GM12878 (cell line): ENCODE results near the gene ZBED4. TPM values are rescaled to one million over a fixed set of nuclear protein-coding genes. Genes with fewer than 3 reads are reported as not detected.

ENCODE experiments used
- ATAC-seq: fragments of 200-7000 bp; cut with Tn5 transposase; 3 replicates; pipeline ENCODE4 v1.9.1; 2020; ENCODE audit warnings: mild to moderate bottlenecking, moderate library complexity
- BruUV-seq: library from RNA; stranded (reverse); fragments of 400-500 nt; replicated peaks from 2 replicates; lab custom pipeline; 2021; lab: Mats Ljungman, UMichigan
- CTCF ChIA-PET: fragments of 300-600 bp; sonication (Branson Sonifier 250); formaldehyde crosslinking; extraction: SDS; loops from one replicate; lab custom pipeline; 2021; ENCODE audit warnings: inconsistent platforms; lab: Yijun Ruan, JAX
- POLR2A ChIA-PET: fragments of 350-600 bp; formaldehyde crosslinking; extraction: SDS; loops from one replicate; lab custom pipeline; 2021; ENCODE audit warnings: inconsistent platforms; lab: Charles Lee
- RAD21 ChIA-PET: fragments of 300-600 bp; sonication (Branson Sonifier 250); formaldehyde crosslinking; loops from one replicate; lab custom pipeline; 2023; ENCODE audit warnings: antibody characterized with exemption; ENCODE audit not compliant: unreplicated experiment; lab: Charles Lee
- SMC1A ChIA-PET: fragments of 300-600 bp; sonication (Branson Sonifier 250); formaldehyde crosslinking; loops from one replicate; lab custom pipeline; 2023; ENCODE audit not compliant: unreplicated experiment, uncharacterized antibody; lab: Charles Lee
- DNase-seq: peaks from one replicate; pipeline ENCODE4 v3.0.0-alpha.2; 2011; ENCODE audit warnings: low read depth, low spot score
- FAIRE-seq: peaks from 3 replicates; lab custom pipeline; 2011; peaks lifted over from hg19 to GRCh38; lab: Jason Lieb, UNC
- H2AFZ ChIP-seq: 2 replicates; pipeline ENCODE4 v1.6.0; 2011; ENCODE audit warnings: low read depth, low read length, control low read depth; ENCODE audit not compliant: control insufficient read depth
- H3K27ac ChIP-seq: 2 replicates; pipeline ENCODE4 v1.5.1; 2011; ENCODE audit warnings: control low read depth; ENCODE audit not compliant: control insufficient read depth, insufficient read depth
- H3K27me3 ChIP-seq, 2 experiments: replicated peaks in 1 of 2; 2 replicates each; pipeline versions ENCODE4 v1.6.0 to v1.6.1; 2011; ENCODE audit warnings: low read length in 1 of 2; ENCODE audit not compliant: control insufficient read depth in 2 of 2, insufficient read depth in 2 of 2
- H3K36me3 ChIP-seq, 2 experiments: 2 replicates each; pipeline ENCODE4 v1.5.1; 2011; ENCODE audit warnings: low read length in 1 of 2; ENCODE audit not compliant: control insufficient read depth in 2 of 2, insufficient read depth in 2 of 2
- H3K4me1 ChIP-seq: 2 replicates; pipeline ENCODE4 v1.6.1; 2011; ENCODE audit warnings: mild to moderate bottlenecking, low read length, moderate library complexity, mixed read lengths; ENCODE audit not compliant: control insufficient read depth, insufficient read depth
- H3K4me2 ChIP-seq: 2 replicates; pipeline ENCODE4 v1.6.0; 2011; ENCODE audit warnings: control low read depth; ENCODE audit not compliant: control insufficient read depth, insufficient read depth
- H3K4me3 ChIP-seq: fragments of 200-600 bp; sonication (generic); 2 replicates; pipeline ENCODE4 v1.5.1; 2016
- H3K79me2 ChIP-seq: 2 replicates; pipeline ENCODE4 v1.6.0; 2011; ENCODE audit warnings: low read length; ENCODE audit not compliant: control insufficient read depth, insufficient read depth
- H3K9ac ChIP-seq: 2 replicates; pipeline ENCODE4 v1.8.0; 2011; ENCODE audit warnings: low read length, control low read depth, mixed read lengths; ENCODE audit not compliant: control insufficient read depth, insufficient read depth
- H3K9me3 ChIP-seq: replicated peaks from 3 replicates; pipeline ENCODE4 v1.5.1; 2011; ENCODE audit warnings: mild to moderate bottlenecking, low read length; ENCODE audit not compliant: control insufficient read depth, insufficient read depth
- H4K20me1 ChIP-seq: 2 replicates; pipeline ENCODE4 v1.6.0; 2011; ENCODE audit not compliant: control insufficient read depth, insufficient read depth
- ATF3 ChIP-seq: IDR thresholded peaks from 2 replicates; pipeline ENCODE4 v1.6.1; 2011; ENCODE audit warnings: low read depth, mild to moderate bottlenecking, low read length, moderate library complexity, borderline replicate concordance; ENCODE audit errors: extremely low read depth
- CEBPB ChIP-seq, 2 experiments: fragments of 150-350 bp in 1 of 2; IDR thresholded peaks; 2 replicates each; pipeline ENCODE4 v1.6.1; 2012 to 2014; ENCODE audit warnings: low read depth in 2 of 2, low read length in 2 of 2, borderline replicate concordance in 1 of 2, inconsistent platforms in 1 of 2
- NR2F1 ChIP-seq: fragments of 450-650 bp; conservative IDR thresholded peaks from 2 replicates; pipeline ENCODE4 v1.6.1; 2017; ENCODE audit warnings: mild to moderate bottlenecking
- ZBED1 ChIP-seq: IDR thresholded peaks from 2 replicates; pipeline ENCODE4 v1.6.1; 2016; ENCODE audit warnings: borderline replicate concordance
- WGBS: methylation state at CpG from one replicate; pipeline ENCODE4 v1.1.6; 2016; ENCODE audit warnings: low lambda C conversion rate; ENCODE audit not compliant: insufficient replicate concordance, insufficient coverage; ENCODE audit errors: missing lambda C conversion rate; 5-methylcytosine and 5-hydroxymethylcytosine counted together
- in situ Hi-C: fragments of 300-500 bp; cut with MboI; formaldehyde crosslinking; loops from 9 replicates; pipeline ENCODE4 v1.14.3; 2018; ENCODE audit warnings: mixed read lengths
- intact Hi-C: fragments of 100-400 bp; cut with micrococcal nuclease; formaldehyde crosslinking; loops from one replicate; pipeline ENCODE4 v1.14.2; 2022; ENCODE audit not compliant: unreplicated experiment
- polyA plus RNA-seq, 11 experiments: library from polyadenylated mRNA; depleted of rRNA in 4 of 11; unstranded in 6 of 11; stranded (reverse) in 5 of 11; fragments of >200 nt; fragmentation: Nextera tagmentation in 4 of 11; fragmentation: Illumina TruSeq in 1 of 11; extraction: Ambion mirVana in 4 of 11; extraction: Trizol in 1 of 11; gene quantifications; 1 replicate in 1 of 11; 2 replicates in 10 of 11; pipeline versions ENCODE4 v1.2.1 to v1.2.3, GENCODE V29; 2011 to 2016; ENCODE audit warnings: inconsistent platforms in 2 of 11, missing spikeins in 2 of 11, low read depth in 1 of 11
- total RNA-seq, 4 experiments: library from RNA; depleted of rRNA in 3 of 4; stranded (reverse); fragments of >200 nt in 3 of 4; fragmentation: Illumina TruSeq in 1 of 4; extraction: Trizol in 1 of 4; gene quantifications; 2 replicates each; pipeline versions ENCODE4 v1.2.1 to v1.2.3, GENCODE V29; 2013 to 2021

Gene ZBED4
- total and polyA plus RNA-seq, 10 of the 15 experiments (the other 5 are each of a cell fraction or from before 2014, with no cell fraction given), result 2.3 to 21.6 (median 12.8) TPM

GRCh38 chr22:49865156-49865555 is 11.5 kb downstream of the ZBED4 start:
- FAIRE-seq (no peak), DNase-seq (no peak), ATAC-seq (no peak)
- SMC1A ChIA-PET, result interaction anchor here (0.6 kb wide), 1 partner anchor 348 kb away, joined by 5 read pairs; no protein-coding TSS in a partner anchor
- TF ChIP-seq NR2F1 (no peak), ZBED1 (no peak), CEBPB (IDR thresholded peaks at IDR 0.05; ENCODE audit: borderline replicate concordance in 1 of 2, low read depth in 2 of 2, low read length in 2 of 2) (no peak)
- H3K27me3 ChIP-seq, result no peaks in the 10 kb centered on the region
- no peak overlapping the region for H3K4me2 ChIP-seq
- CTCF ChIA-PET, result no interaction called here
- 95% methylated on average over 17 of the region's 17 CpGs for WGBS
- RAD21 ChIA-PET, result no interaction called here
- H3K79me2 ChIP-seq, result peaks cover 59% of the 10 kb centered on the region
- no peak overlapping the region for H3K4me3 ChIP-seq
- intact Hi-C loops, result no loop called here
- H3K36me3 ChIP-seq, result peaks cover 0 to 5% of the 10 kb centered on the region in 2 experiments; a peak in 3 of 4 replicates
- in situ Hi-C loops, result no loop called here
- peaks cover 23% of the 10 kb centered on the region; the same call in 2 of the 3 replicates for H3K9me3 ChIP-seq
- no peak overlapping the region for H2AFZ ChIP-seq
- no peak overlapping the region for H3K27ac ChIP-seq
- no peaks in the 10 kb centered on the region; the same call in 1 of the 2 replicates for H3K4me1 ChIP-seq
- no peak overlapping the region for H3K9ac ChIP-seq
- BruUV-seq, result no TSS peak
- no peaks in the 10 kb centered on the region for H4K20me1 ChIP-seq
- POLR2A ChIA-PET, result interaction anchor here (1.4 kb wide), 1 partner anchor 13 kb away, joined by 3 read pairs; no protein-coding TSS in a partner anchor

- Histone ChIP-seq H2AFZ (no peak overlapping the region), H3K4me3 (no peak overlapping the region), H4K20me1 (no peaks in the 10 kb centered on the region), H3K27ac (no peak overlapping the region), H3K4me2 (no peak overlapping the region), H3K36me3 (peaks cover 0 to 5% of the 10 kb centered on the region in 2 experiments; a peak in 3 of 4 replicates), H3K9ac (no peak overlapping the region), H3K79me2 (peaks cover 55% of the 10 kb centered on the region), H3K9me3 (peaks cover 23% of the 10 kb centered on the region; the same call in 2 of the 3 replicates), H3K4me1 (no peaks in the 10 kb centered on the region; the same call in 1 of the 2 replicates), H3K27me3 (no peaks in the 10 kb centered on the region)
- ChIA-PET SMC1A (no interaction called here), RAD21 (no interaction called here), CTCF (no interaction called here), POLR2A (no interaction called here)
- intact Hi-C loops, result no loop called here
- no peak for DNase-seq
- no peak for ATAC-seq
- in situ Hi-C loops, result no loop called here
- BruUV-seq, result no TSS peak
- TF ChIP-seq ATF3, result no peak
- 37% methylated on average over 2 of the region's 2 CpGs for WGBS
- no peak for FAIRE-seq
These were observed 12.5 kb downstream of the ZBED4 start for GRCh38 chr22:49866134-49866533.
